DMS153 treated with DMSO at 0.1 percent for 48 hours (cell line): ENCODE data around the gene MCRS1.
"Not testable (repeated sequence)": the region's sequence is repeated elsewhere in the genome, so short reads cannot be mapped to it uniquely, and the experiment has no call there.

Source experiments
- DNase-seq: peaks from one replicate; lab custom pipeline; 2025; ENCODE audit not compliant: unreplicated experiment; lab: John Stamatoyannopoulos, UW

Gene MCRS1, protein sequence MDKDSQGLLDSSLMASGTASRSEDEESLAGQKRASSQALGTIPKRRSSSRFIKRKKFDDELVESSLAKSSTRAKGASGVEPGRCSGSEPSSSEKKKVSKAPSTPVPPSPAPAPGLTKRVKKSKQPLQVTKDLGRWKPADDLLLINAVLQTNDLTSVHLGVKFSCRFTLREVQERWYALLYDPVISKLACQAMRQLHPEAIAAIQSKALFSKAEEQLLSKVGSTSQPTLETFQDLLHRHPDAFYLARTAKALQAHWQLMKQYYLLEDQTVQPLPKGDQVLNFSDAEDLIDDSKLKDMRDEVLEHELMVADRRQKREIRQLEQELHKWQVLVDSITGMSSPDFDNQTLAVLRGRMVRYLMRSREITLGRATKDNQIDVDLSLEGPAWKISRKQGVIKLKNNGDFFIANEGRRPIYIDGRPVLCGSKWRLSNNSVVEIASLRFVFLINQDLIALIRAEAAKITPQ

DNA sequence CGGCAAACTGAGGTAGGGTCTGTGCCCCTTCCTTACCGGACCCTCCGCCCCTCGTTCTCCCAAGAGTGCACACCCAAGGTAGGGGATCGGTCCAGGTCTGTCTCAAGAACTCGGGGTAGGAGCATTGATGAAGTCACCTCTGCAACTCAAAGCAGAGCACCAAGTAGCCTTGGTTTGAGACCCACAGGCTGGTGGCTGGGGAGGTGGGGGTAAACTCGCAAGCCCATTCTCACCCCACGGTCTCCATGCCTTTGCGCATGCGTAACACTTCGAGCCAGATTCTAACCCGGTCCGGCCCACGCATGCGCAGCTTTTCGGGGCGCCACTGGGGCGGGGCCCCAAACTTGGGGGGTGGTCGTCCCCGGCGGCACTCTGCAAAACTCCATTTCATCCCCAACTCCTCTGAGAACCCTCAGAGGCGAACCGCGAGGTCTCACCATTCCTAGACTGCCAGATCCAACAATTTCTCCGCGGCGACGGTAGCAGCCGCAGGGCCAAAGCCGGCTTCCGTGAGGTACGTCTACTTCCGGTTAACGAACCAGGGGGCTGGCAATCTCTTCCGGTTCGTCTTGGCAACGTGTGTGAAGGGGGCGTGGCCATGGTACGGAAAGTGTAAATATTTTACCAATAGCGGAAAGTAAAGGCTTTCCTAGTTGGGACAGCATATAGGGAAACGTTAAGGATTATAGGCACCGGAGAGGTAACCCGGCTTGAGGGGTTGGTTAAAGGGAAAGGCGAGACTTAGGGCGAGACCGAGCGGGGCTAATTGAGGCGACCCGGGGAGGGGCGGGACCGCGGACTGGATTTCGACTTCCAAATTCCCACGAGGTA is at the start of gene MCRS1:
TSS of gene MCRS1 (minus strand) at position 532 of the 831 bp plus-strand sequence. CDS start 1,411 bp downstream, outside the sequence.
- peak; percentile 89 for DNase-seq

DNA sequence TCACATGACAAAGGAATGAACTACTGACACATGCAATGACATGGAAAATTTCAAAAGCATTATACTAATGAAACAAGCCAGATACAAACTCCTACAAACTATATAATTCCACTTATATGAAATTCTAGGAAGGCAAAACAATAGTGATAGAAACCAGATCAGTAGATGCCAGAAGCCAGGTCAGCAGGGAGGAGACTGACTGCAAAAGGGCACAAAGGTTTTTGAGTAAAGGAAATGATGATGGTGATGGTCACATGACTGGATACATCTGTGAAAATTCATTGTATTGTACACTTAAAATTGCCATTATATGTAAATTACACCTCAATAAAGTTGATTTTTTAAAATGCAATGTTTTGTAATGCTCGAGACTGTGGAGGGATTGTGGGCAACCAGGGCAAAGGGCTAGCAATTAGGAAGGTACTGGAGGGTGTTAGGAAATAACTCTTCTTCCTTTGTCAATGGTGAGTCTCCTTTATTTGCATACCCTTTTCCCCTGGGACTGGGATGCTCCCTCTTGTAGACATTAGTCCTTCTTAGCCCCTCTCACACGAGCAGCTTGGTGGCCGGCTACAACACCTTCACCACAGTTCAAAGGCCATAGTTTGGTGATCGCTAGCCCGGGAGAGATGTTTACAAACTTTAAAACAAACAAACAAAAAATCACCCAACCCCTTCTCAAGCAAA is 48.7 kb upstream of the MCRS1 start:
- no peak for DNase-seq

DNA sequence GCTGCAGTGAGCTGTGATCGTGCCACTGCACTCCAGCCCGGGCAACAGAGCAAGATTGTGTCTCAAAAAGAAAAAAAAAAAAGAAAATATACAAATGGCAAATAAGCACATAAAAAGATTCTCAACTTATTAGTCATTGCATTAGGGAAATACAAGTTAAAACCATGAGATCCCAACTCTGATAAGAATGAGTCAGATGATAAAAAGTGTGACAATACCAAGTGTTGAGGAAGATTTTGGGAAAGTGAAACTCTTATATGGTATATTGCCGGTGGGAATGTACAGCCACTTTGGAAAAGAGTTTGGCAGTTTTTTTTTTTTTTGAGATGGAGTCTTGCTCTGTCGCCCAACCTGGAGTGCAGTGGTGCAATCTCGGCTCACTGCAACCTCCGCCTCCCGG is 47.8 kb upstream of the MCRS1 start:
- no peak for DNase-seq

DNA sequence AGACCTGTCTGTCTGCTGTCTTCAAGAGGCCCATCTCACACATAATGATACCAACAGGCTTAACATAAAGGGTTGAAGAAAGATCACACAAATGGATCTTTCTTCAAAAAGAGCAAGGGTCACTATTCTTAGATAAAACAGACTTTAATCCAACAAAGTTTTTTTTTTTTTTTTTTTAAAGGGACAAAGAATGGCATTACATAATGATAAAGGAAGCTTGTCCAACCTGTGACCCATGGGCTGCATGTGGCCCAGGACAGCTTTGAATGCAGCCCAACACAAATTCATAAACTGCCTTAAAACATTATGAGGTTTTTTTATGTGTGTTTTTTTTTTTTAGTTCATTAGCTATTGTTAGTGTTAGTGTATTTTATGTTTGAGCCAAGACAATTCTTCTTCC is 44.3 kb upstream of the MCRS1 start:
- DNase-seq: no peak

DNA sequence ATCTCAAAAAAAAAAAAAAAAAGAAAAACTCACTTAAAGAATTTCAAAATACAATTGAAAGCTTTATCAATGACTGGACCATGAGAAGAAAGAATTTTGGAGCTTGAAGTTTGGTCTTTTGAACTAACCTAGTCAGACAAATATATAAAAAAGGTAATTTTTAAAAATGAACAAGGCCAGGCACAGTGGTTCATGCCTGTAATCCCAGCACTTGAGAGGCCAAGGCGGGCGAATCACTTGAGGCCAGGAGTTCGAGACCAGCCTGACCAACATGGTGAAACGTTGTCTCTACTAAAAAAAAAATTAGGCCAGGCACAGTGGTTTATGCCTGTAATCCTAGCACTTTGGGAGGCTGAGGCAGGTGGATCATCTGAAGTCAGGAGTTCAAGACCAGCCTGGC is 42.8 kb upstream of the MCRS1 start:
- DNase-seq: not testable (repeated sequence)

DNA sequence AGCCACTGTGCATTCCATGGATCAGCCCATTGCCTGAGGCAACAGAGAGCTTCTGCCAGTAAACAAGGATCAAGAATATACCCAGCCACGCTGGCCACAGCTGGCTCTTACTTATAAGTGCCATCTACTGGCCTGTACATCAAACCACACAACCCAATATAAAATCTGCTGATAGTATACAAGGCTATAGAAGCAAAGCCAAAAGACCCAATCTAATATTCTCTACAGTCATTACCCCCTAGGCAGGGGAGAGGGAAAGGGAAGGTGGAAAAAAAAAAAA is 41.9 kb upstream of the MCRS1 start:
- no peak for DNase-seq

DNA sequence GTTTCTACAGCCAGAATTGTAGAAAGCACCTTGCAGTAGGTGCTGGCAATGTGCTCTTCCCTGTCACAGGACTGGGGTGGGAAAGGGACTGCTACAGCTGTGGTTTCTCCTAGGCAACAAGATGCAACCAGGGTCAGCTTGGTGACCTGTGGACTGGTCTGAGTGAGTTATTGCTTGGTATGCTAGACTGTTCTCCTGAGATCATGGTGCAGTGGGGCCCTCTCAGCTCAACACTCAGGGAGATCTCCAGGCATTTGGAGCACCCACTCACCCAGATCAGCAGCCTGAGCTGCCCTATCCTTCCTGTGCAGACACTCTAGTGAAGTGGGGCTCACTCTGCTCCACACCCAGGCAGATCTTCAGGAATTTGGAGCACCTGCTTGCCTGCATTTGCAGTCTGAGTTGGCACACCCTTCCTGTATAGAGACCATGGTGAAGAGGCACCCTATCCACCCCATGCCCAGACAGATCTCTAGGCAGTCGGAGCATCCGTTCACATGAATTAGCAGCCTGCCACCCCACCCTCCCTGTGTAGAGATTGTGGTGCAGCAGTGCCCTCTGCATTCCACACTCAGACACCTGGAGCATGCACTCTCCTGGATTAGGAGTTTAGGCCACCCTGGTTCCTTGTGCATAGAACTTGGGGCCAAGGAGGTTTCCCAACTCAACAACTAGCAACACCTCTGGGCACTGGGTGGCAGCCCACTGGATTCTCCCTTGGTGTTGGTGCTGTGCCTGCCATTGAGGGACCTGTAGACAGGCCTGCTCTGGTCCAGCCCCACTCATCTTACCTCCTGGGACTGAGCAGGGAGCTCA is 41.3 kb upstream of the MCRS1 start:
- DNase-seq: no peak

DNA sequence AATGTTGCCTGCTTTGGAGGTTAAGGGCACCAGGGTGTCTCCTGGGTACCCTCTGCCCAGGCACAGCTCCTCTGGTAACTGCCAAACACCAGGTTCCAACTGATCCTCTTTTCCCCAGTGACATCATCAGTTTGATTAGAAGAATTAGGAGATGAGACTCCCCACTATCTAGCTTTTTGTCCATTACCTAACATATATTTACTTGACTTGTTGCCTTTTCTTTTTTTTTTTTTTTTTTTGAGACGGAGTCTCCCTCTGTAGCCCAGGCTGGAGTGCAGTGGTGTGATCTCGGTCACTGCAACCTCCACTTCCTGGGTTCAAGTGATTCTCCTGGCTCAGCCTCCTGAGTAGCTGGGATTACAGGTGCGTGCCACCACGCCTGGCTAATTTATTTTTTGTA is 37.6 kb upstream of the MCRS1 start, which contains the start of gene FAM186B:
TSS of gene FAM186B (minus strand) at position 101 of the 400 bp plus-strand sequence. CDS start 162 bp downstream, outside the sequence.
- not testable (repeated sequence) for DNase-seq

DNA sequence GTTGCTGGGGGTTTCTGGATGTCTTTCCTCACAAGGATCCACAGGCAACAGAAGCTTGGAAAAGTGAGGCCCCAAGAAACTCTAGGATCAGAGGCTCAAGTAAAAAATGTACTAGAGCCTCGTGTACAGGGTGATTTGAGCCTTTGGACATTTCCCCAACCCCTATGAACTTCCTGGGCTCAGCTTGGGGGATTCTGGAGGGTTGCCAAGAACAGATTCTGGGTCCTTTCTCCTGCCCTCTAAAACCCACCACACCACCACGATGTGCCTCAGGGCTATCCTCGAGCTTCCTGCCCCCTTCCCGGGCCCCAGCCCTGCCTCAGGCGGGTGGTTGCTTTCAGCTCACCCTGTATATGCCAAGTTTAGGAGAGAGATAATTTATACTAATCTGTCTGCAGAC is 36.9 kb upstream of the MCRS1 start:
- DNase-seq: no peak

DNA sequence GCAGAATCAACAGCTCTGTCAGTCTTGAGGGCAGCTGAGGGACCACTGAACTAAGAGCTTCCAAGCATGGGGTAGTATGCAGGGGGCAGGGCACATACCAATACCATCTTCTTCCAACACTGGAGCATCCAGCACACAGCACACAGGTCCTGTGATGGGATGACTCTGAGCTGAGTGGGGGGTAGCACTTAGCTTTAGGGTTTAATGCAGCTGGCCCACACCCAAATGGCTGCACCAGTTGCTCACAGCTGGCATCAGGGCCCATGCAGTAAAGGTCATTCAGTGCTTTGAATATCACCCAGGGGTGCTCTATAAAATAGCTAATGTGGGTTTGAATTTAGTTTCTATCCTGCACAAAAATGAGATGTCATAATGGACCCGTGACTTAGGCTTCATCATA is 35.8 kb upstream of the MCRS1 start:
- DNase-seq: no peak

DNA sequence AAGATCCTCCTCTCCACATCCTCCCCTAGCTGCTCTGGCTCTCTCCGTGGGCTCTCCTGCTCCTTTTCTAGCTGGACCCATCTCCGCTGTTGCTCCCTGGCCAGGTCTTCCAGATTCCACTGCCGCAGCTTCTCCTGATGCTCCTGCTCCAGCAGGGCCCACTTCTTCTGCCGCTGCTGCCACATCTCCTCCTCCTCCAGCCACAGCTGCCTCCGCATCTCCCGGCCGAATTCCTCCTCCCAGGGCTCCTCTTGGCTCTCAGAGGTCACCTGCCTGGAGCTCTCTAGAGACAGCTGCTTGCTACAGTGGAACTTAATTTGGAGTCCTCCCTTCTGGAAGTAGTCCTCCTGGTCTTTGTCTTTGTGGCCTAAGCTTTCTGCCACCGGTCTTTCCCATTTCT is 32.0 kb upstream of the MCRS1 start:
- DNase-seq: no peak

DNA sequence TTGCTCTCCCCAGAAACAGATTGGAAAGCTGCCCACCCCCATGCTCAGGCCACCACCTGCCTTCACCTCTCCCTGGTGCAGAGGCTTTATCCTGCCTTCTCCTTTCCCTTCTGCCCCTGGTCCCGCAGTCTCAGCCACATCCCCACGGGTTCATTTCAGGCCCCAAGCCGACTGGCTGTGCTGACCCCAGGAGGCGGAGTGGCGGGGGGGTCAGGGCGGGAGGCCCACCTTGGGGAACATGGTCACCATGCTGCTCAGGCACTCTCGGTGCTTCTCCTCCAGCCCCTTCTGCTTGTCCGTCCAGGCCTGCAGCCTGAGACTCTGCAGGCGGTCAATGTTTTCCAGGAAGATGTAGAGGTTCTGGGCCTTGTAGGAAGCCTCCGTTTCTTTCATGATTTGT is 30.6 kb upstream of the MCRS1 start:
- DNase-seq: no peak

DNA sequence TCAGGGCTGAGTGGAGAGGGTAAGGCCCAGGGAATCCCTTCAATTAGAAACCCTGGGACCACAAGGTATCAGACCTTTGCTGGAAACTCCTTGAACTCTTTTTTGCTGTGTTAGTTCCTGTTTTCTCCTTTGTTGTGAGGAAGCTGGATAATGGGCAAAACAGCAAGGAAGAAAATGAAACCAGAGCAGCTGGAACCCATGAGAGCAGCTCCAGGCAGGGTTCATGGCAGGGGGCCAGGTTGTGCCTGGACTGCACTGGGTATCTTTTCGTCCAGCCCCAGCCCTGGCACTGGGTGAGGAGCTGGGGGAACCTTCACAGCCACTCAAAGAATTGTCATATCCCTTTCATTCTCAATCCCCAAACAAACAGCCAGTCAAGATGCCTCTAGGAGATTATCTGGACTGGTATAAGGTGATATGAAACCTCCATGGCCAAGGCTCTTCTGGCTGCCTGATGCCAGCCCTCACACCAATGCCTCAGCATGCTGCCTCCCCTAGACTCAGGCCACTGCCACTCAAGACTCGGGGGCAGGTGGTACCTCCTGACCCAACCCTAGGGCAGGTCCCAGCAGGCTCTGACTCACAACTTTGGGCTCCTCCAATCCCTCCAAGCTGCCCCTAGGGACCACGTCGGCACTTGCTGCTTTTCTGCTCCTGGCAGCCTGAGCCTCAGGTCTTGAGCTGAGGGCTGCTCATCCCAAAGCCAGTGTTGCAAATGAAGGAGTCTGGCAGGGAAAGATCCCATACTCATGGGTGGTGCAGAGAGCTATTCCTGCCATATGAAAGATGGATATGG is 21.0 kb upstream of the MCRS1 start:
- DNase-seq: no peak

DNA sequence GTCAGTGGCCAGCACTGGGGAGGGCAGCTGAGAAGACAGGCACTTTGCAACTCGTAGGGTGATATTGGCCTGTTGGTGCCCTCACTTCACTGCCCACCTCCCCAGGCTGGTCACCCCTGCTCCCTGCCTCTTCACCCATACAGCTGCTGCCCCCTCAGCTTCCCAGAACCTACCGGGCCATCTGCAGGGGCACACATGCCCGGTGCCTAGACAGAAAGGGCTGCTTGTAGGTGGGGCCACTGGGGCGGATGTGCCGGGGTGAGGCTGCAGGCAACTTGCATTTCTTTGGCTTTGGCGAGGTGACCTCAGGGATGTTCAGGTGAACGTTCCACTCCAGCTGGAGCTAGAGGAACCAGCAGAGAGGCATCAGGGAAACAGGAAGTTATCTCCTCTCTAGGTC is 20.3 kb upstream of the MCRS1 start:
- DNase-seq: no peak

DNA sequence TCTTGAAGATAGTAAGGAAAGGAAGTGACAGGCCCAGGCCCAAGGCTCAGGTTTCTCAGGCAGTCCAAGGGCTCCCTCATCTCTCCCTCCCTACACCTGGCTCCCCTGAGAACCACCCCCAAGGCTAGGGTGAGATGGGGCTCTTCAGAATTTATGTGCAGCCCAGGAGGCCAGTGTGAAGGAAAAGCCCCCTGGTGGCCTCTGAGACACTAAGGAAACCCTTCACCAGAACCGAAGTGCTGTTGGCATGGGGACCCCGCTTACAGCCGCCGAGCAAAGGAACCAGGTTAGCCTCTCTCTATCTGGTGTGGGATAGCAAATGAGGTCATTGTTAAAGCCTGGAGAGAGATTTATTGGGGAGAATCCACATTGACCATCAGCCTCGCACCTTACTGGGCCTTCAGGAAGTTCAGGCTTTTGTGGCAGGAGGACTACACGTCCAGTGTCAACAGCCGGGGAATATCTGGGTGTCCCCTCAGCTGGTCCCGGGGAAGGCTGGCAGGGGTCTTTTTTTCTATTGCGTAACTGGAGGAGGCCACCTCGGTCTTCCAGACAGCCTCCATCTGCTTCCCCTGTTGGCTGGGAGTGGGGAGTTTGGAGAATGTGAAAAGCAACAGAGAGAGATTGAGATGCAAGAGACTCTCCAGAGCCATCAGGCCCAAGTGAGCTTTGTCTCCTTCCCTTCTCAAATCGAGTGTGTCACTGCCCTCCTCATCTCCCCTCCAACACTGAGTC is 19.4 kb upstream of the MCRS1 start:
- no peak for DNase-seq

DNA sequence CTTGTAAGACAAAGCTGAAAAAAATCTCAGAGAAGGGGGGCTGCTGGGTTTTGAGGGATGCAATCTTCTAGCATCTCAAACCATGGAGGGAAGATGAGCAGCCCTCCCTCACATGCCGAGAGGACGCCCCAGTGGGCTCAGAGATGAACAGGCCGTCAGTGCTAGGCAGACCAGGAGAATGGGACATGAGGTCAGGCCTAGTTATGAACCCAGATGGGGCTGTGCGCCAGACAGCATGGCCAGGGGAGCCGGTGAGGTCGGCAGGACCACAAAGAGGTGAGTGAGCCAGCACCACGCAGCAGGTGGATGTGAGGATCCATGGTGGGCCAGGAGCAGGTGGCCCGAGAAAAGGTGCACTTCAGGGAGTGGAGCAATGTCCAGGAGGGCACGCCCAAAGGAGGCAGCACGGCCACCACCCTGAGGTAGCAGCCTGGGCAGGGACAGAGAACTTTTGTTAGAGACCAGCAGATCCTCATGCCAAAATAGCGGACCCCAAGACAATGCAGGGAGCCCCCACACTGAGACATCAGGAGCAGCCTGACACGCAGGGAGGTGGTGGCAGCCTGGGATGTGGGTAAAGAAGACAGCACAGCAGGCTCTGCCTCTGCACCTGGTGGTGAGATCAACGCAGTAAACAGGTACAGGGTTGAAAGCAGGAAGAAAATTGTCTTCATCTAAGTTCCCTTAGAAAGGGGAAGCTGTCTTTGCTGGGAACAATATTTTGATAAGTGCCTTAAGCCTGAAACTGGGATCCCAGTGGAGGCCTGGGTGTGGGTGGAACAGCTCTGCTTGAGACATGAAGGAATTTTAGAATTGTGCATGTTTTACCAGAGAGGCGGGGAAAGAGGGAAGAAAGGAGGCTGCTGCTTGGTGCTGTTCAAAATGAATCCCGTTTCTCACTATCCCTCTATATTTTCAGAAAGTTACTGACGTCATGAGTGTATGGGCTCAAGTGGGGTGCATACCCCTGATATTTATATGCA is 17.8 kb upstream of the MCRS1 start:
- DNase-seq: no peak

DNA sequence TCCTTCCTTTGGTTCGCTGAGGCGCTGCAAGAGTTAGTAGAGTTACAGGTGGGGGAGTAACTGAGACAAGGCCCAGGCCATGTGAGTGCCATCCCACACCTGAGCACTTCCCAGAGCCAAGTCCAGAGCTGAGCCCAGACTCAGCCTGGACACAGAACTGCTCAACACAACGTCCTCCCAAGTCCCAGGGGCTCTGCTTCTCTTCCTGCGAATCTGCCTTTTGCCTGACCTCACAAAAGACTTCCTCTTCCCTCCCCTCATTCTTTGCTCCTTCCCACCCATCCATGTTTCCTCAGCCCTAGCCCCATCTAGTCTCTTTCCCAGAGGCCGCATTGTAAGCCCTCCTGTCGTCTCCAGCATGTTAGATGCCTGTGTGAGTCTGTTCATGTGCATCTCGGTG is 16.6 kb upstream of the MCRS1 start:
- no peak for DNase-seq
